Measurements from ENCODE around the gene MMS22L.
"Not testable (repeated sequence)": the region's sequence is repeated elsewhere in the genome, so short reads cannot be mapped to it uniquely, and the experiment has no call there.

MMS22L gene

DNA sequence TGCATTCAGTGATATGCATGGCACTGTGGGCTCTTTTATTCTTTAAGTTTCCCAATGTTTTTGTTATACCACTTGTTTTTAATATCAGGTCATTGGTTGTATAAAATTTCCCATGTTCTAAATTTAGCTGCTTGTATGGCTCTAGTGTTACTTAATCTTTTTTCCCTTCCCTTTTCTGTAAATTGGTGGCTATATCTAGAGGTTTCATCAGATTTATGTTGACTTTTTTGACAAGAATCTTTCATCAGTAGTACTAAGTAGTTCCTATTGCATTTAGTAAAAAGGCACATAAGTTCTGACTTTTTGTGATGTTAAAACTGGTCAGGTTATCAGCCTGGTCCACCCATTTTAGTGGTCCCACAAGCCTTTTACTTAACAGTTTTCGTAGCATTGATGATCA is 51.1 kb downstream of the MMS22L start:
- no peak for FAIRE-seq
- no peak for DNase-seq (ENCODE audit: insufficient read length, low spot score)

DNA sequence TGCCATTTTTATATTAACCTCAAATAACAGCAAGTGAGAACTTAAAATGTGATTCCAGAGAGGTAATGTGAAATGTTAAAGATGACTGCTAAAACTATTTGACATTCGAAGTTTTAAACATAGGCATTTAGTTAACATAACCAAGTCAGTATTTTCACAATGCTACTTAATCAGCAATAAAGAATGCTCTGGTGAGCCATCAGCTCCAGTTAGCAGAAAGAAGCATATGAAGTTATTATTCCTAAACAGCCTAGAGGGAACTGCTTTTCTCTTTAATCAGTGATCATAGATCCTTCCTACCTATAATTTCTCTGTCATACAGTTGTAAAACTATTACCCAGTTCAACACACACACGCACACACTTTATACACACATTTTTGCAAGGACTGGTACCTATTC is 60.1 kb downstream of the MMS22L start:
- FAIRE-seq: no peak
- no peak for DNase-seq (ENCODE audit: insufficient read length, low spot score)

DNA sequence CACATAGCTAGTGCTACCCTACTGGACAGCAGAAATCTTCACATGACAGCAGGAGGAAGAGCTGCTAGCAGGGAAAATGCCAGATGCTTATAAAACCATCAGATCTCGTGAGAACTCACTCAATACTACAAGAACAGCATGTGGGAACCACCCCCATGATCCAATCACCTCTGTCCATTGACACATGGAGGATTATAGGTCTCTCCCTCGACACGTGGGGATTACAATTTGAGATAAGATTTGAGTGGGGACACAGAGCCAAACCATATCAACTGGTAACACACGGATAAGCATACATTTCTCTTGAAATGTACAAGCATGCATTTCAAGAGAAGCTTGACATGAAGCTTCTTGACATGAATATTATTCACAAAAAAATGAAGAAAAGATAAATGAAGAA is 64.1 kb downstream of the MMS22L start:
- DNase-seq (ENCODE audit: insufficient read length, low spot score) (no peak), FAIRE-seq (no peak)

DNA sequence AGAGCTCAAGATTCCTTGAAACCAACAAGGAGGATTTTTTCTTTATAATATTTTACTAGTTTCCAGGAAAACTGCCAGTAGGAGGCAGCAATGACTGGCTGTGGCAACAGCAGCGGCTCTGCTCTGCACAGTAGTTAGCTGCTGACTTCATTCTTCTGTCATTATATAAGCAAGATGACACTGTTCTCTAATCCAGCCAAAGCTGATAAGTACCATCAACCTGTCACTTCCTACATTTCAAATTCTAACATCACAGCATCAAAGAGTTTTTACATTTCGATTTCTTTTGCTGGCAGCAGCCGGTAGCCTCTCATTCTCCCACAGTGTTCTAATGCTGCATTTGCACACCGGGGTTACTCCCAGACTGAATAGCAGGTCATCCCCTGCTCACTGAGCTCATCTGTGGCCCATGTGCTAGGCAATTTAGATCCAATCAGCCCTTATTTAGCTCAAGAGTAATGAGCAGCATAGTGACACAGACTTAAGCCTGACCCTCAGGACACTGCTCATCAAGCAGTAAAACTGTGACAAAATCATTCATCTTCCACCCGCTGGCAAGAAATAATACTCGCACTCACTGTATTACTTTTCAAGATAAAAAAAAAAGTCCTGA is 67.8 kb downstream of the MMS22L start:
- DNase-seq (ENCODE audit: insufficient read length, low spot score) (peak; percentile 34), FAIRE-seq (peak; percentile 31)

DNA sequence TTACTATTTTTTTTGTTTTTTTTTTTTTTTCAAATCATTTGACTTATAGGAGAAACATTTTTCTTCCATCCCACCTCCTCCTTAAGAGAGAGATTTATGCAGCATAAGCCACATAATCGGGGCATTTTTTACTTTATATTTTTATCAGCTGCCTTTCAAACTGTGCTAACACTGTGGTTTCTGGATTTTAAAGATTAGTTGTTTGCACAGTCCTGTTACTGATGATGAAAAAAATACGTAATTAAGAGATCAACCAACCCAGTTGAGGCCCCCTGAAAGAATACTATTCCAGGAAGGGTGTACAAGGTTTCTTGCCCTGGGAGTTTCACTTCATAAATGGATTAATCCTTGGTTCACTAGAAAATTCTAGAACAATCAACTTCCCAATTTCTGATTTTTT is 68.3 kb downstream of the MMS22L start:
- DNase-seq (ENCODE audit: insufficient read length, low spot score): no peak
- no peak for FAIRE-seq

DNA sequence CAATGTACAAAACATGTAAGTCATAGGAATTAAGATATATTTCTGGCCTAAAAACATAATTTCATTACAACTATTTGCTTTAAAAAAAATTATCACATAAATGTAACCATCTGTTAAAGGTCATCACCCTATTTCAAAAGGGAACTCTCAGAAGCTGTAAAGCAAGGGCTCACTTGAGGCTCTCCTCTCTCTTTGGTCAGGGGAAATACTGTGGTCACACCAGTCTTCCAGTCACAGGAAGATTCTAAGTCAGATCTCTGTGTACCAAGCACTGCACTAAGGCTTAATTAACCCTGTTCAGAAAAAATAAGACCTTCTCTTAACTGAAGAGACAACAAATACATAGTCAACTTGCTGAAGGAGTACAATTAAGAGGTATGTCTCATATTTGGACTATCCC is 75.6 kb downstream of the MMS22L start:
- DNase-seq (ENCODE audit: insufficient read length, low spot score): no peak
- FAIRE-seq: no peak

DNA sequence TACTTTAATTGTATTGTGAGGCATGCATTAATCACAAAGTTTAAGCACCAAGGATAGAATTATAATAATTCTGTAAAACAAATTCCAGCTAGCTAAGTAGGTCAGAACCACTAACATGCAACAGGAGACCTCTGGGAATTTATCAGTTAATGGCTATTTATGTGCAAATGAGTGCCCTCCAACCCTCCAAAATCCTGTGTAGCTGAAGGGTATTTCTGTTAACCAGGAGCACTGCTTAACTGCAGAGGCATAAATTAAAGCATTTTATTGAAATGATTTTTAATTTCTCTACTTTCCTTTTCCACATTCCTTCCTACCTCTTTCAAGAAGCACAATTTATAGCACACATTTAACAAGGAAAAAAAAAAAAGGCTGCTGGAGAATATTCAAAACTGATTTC is 77.0 kb downstream of the MMS22L start:
- FAIRE-seq (no peak), DNase-seq (ENCODE audit: insufficient read length, low spot score) (no peak)

DNA sequence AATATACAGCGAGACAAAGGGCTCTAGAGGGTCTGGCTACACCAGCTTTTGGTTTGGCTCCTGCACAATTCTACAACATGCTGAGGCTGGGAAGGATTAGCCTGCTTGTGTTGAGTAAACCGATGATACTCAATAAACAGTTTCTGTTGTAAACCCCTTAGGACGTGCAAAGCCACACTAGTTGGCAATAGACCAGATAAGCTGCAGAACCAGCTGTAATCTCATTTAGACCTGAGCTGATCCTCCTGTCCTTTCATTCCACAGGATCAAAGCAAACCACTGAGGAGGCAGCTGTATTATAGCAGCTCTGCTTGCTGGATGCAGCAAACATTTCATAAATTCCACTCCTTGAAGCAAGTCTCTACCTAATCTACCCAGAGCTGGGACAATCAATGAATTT is 79.7 kb downstream of the MMS22L start:
- FAIRE-seq (no peak), DNase-seq (ENCODE audit: insufficient read length, low spot score) (no peak)

DNA sequence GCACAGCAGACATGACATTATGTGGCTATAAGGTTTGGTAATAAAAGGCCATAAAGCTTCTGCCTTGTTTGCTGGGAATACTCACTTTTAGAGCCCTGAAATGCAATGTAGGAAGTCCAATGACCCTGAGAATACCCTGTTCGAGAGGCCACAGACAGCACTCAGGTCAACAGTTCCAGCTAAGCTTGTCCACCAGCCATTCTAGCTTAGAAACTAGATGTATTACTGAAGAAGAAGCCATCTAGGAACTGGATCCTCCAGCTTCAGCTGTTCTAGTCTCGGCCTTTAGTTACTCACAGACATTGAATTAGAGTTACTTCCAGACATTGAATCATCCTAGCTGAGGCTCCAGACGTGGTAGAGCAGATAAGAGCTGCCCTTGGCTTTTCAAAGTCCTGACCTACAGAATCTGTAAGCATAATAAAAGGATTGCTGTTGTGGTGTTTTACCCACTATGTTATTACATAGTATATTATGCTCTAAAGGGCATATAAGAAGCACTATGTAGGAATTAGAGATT is 84.9 kb downstream of the MMS22L start:
- no peak for FAIRE-seq

DNA sequence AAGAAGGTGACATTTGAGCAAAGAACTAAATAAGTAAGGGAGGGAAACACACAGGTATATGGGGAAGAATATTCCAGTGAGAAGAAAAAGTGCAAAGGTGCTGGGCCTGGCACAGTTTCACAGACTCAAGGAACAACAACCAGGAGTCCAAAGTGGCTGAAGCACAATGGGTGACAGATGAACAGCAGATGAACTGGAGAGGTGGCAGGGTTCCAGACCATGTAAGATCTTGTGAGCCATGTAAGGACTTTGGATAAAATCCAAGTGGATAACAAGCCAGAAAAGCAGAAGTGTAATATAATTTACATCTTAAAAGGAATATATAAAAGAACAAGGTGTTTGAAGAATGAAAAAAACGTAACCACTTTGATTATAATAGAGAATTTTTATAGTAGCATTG is 87.9 kb downstream of the MMS22L start:
- DNase-seq (ENCODE audit: insufficient read length, low spot score) (no peak), FAIRE-seq (no peak)

More for the DNA sequence above, 84.9 kb downstream of the MMS22L start:
- no peak for DNase-seq (ENCODE audit: insufficient read length, low spot score)

DNA sequence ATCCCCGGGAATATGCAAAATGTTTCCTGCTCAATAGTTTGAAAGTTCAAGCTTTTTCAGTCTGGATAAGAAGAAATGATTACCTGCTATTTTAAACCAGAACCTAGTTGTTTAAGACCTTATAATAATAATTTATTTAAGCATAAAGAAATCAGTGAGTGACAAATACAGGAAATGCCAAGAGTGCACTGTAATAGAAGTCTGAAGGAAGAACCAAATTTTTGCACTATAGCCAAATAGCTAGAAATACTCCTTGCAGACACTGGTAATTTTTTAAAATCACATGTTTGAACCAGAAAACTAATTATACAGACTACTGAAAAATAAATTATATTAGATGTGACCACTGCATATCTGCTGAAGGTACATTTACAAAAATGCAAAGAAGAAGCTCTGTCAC is 93.2 kb downstream of the MMS22L start:
- DNase-seq (ENCODE audit: insufficient read length, low spot score): no peak
- FAIRE-seq: no peak

DNA sequence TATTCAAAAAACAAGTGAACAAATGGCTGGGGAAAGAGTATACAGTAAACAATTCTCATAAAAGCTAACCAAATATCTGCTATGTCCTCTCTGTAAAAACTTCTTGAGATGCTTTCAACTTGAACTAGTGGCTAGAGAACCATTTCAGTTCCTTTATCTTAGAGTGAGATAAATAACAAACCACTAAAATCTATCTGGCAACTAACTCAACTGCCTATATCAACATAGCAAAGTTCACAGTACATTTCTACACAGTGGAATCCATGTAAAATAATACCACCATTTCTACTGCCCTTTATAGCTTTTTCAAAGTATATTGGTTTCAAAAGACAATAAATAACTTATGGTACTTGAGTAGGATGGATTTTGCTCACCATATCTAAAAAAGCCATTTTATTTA is 95.1 kb downstream of the MMS22L start:
- FAIRE-seq: no peak
- no peak for DNase-seq (ENCODE audit: insufficient read length, low spot score)

DNA sequence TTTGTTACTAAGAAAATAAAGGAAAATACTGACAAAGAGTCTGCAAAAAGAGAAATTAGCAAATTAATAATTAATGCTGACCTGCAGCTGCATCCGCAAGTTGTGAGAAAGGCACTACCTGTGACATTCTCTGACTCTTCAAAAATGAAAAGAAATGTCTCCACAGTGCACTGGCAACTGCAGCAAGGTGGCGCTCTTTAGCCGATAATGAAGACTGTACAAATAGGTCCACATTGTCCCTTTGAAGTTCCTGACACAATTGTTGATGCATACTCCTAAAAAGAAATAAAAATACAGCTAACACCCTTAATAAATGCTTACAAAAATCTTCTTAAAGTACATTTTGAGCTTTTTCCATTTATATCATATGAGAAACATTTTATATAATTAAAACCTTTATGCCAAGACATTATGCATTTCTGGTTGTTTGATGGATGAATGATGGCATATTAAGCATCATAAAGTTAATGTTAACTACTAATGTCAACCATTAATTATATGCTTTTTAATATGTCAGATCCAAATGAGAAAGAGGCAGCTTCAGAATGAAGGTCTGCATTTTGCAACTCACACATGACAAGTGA is 96.5 kb downstream of the MMS22L start:
- peak; percentile 72 for FAIRE-seq
- peak; percentile 13 for DNase-seq (ENCODE audit: insufficient read length, low spot score)

DNA sequence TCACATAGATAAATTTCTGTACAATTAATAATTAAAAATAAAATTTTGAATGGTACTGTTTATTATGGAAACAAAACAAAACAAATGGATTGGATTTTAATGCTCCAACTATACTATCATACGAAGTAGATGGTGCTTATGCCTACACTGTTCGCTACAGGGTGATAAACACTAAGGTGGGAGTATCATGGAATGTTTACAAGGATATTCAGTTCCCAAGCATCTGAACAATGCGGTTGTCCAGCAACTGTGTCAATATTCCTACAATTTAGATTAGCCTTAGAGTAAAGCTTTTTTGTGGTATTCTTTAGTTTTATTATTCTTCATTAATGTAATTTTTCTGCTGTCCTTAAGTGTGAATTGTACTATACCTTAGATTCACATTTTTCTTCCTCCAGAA is 105.1 kb downstream of the MMS22L start:
- DNase-seq (ENCODE audit: insufficient read length, low spot score): no peak
- no peak for FAIRE-seq

DNA sequence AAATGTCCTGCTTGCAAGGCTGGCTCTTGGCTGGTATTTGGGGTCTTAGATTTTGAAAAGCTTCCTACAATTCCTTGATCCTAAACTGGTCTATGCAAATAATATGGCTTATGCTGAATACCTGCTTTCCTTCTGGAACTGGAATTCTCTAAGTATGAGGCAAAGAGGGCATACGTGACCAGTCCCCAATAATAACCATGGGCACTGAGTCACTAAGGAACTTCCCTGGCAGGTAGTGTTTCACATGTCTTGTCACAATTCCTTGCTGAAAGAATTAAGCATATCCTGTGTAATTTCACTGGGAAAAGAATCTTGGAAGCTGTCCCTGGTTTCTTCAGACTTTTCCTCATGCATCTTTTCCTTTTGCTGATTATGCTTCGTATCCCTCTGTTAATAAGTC is 106.5 kb downstream of the MMS22L start:
- DNase-seq (ENCODE audit: insufficient read length, low spot score) (no peak), FAIRE-seq (no peak)

DNA sequence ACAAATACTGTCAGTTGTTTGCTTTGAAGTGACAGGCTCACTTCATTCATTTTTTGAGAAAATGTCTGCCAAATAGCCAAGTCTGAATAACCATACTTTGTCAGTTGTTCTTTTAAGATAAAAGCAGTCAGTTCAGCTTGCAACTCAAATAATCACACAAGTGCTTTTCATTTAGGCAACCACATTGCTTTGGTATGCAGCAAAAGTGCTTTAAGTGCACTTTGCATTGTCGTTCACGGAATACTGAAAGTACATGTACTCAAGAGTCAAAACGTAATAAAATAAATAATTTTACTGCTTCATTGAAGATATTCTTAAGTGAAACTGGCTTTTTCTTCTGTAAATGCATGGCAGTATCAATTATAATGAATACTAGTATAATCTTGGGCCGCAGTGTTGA is 107.2 kb downstream of the MMS22L start:
- DNase-seq (ENCODE audit: insufficient read length, low spot score) (no peak), FAIRE-seq (no peak)

DNA sequence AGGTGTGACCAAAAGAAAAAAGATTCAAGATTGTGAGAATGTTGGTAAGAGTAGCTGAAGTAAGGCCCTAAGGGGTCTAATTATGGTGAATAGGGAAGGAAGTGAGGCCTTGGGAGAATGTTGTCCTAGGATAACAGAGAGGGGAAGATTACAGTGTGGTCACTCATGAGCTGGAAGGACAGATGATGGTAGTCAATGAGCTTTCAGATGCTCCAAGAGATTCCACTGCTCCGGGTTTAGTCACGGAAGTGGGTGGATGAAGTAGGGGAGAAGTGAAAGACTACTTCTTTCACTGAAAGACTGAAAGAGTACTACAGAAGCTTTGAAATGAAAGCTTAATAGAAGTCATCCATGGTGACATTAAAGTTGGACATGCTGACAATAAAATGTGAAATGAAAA is 108.5 kb downstream of the MMS22L start:
- FAIRE-seq (no peak), DNase-seq (ENCODE audit: insufficient read length, low spot score) (no peak)

DNA sequence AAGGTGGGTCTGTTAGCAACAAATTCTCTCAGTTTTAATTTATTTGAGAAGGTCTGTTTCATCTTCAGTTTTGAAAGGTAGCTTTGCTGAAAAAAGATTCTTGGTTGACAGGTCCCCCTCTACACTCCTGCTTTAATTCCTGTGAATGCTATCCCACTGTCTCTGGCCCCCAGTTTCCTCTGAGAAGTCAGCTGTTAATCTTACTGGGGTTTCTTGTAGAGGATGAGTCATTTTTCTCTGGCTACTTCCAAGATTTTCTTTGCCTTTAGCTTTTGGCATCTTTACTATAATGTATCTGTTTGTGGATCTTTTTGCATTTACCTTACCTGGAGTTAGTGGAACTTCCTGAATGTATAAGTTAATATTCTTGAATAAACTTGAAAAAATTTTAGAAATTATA is 122.7 kb downstream of the MMS22L start:
- DNase-seq (ENCODE audit: insufficient read length, low spot score): no peak
- FAIRE-seq: no peak

DNA sequence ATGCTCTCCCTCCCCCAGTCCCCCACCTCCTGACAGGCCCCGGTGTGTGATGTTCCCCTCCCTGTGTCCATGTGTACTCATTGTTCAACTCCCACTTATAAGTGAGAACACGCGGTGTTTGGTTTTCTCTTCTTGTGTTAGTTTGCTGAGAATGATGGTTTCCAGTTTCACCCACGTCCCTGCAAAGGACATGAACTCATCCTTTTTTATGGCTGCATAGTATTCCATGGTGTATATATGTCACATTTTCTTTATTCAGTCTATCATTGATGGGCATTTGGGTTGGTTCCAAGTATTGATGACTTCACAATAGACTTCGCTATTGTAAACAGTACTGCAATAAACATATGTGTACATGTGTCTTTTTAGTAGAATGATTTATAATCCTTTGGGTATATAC is 127.6 kb downstream of the MMS22L start:
- DNase-seq (ENCODE audit: insufficient read length, low spot score); FAIRE-seq: not testable (repeated sequence)

DNA sequence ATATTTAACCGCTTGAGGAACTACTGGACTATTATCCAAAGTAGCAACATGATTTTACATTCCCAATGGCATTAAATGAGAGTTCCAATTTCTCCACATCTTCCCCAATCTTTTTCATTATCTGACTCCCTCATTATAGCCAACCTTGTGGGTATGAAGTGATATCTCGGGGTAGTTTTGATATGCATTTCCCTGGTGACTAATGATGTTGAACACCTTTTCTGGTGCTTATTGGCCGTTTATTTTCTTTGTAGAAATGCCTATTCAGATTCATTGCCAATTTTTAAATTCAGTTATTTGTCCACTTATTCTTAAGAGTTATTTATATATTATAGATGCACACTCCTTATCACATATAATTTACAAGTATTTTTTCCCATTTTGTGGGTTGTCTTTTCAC is 129.0 kb downstream of the MMS22L start:
- FAIRE-seq (no peak), DNase-seq (ENCODE audit: insufficient read length, low spot score) (no peak)

DNA sequence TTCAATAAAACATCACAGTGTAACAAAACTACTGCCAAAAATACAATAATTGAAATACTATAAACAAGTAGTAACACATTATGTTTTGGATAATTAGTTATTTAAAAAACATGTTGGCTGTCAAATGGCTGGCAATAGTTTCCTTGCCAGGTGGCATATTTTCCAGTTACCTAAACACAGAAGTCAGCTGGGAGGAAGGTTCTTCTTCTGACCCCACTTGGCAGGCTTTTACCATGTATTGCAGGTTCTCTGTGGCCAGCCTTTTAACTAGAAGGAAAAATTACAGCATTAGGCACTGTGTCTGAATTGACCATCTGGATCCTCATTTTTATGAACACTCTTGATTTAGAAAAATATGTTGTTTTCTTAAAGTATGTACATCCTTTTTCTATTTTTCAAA is 131.4 kb downstream of the MMS22L start:
- FAIRE-seq (no peak), DNase-seq (ENCODE audit: insufficient read length, low spot score) (no peak)

DNA sequence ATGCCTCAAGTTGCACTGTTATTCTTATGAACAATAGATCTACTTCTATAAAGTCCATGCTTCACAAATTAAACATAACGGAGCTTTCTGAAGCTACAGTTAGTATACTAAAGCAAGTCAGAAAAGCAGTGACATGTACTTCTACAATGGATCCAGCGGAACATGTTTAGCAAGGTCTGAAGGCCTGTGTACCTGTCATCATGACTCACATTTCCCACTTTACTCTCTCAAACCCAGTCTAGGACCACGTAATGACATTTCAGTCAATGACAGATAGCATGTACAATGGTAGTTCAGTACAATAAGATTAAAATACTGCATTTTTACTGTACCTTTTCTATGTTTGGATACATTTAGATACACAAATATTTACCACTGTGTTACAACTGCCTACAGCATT is 132.1 kb downstream of the MMS22L start:
- DNase-seq (ENCODE audit: insufficient read length, low spot score): no peak
- FAIRE-seq: no peak

DNA sequence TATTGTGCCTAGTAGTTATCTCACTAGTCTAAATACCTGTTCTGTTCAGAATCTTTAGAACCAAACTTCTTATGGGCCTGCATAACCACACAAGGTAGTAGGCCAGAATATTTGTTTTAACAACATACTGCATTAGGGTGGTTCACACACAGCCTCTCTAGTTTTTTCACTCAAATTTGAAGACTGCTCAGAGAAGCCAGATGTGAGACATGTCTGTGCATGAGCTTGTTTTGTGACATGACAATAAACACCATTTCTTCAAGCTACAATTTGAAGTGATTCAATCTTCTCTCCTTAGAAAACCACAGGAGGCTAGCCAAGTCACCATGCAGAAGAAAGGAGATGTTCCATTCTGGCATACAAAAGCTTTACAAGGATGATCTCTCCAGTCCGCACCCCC is 135.6 kb downstream of the MMS22L start:
- DNase-seq (ENCODE audit: insufficient read length, low spot score): no peak
- FAIRE-seq: no peak
